ENCODE measurements around the gene DIAPH1.

- TF ChIP-seq CTCF (IDR thresholded peaks at IDR 0.05) (no peak), POLR2AphosphoS5 (IDR thresholded peaks at IDR 0.05) (no peak), EP300 (IDR thresholded peaks at IDR 0.05) (no peak)
Observed at GRCh38 chr5:141597814-141598213, 21.0 kb downstream of the DIAPH1 start.
